Parathyroid adenoma (tissue), 2 donors: ENCODE results near the gene ZBTB39.
"Not testable (repeated sequence)": the region's sequence is repeated elsewhere in the genome, so short reads cannot be mapped to it uniquely, and the experiment has no call there.

ENCODE experiments used
- H2AFZ ChIP-seq: fragments of 300-600 bp; sonication (generic); one replicate; pipeline ENCODE4 v1.7.0; 2017; ENCODE audit warnings: antibody characterized with exemption, mild to moderate bottlenecking
- H3K27ac ChIP-seq: fragments of 300-600 bp; sonication (generic); one replicate; pipeline ENCODE4 v1.7.0; 2017
- H3K27me3 ChIP-seq: fragments of 300-600 bp; sonication (generic); one replicate; pipeline ENCODE4 v1.7.0; 2017; ENCODE audit warnings: low read length; ENCODE audit not compliant: control insufficient read depth, insufficient read depth
- H3K36me3 ChIP-seq: fragments of 300-600 bp; sonication (generic); one replicate; pipeline ENCODE4 v1.7.0; 2017; ENCODE audit warnings: low read length; ENCODE audit not compliant: control insufficient read depth, insufficient read depth
- H3K4me1 ChIP-seq: fragments of 300-600 bp; sonication (generic); one replicate; pipeline ENCODE4 v1.7.0; 2017; ENCODE audit warnings: control low read depth
- H3K4me2 ChIP-seq: fragments of 300-600 bp; sonication (generic); one replicate; pipeline ENCODE4 v1.7.0; 2017; ENCODE audit warnings: low read length
- H3K4me3 ChIP-seq: fragments of 300-600 bp; sonication (generic); one replicate; pipeline ENCODE4 v1.7.0; 2017; ENCODE audit warnings: low read depth, low read length
- H3K79me2 ChIP-seq: fragments of 300-600 bp; sonication (generic); one replicate; pipeline ENCODE4 v1.7.0; 2017; ENCODE audit warnings: control low read depth
- H3K9ac ChIP-seq: fragments of 300-600 bp; sonication (generic); one replicate; pipeline ENCODE4 v1.7.0; 2017; ENCODE audit warnings: mild to moderate bottlenecking
- H3K9me3 ChIP-seq: fragments of 300-600 bp; sonication (generic); one replicate; pipeline ENCODE4 v1.7.0; 2017; ENCODE audit warnings: low read length; ENCODE audit not compliant: control insufficient read depth
- TF ChIP-seq, protein P1 (sequence below): fragments of 300-600 bp; sonication (generic); IDR thresholded peaks from one replicate; pipeline ENCODE4 v1.7.0; 2017; ENCODE audit warnings: antibody characterized with exemption, mild to moderate bottlenecking
- donor health status: primary hyperparathyroidism.

ZBTB39 gene

DNA sequence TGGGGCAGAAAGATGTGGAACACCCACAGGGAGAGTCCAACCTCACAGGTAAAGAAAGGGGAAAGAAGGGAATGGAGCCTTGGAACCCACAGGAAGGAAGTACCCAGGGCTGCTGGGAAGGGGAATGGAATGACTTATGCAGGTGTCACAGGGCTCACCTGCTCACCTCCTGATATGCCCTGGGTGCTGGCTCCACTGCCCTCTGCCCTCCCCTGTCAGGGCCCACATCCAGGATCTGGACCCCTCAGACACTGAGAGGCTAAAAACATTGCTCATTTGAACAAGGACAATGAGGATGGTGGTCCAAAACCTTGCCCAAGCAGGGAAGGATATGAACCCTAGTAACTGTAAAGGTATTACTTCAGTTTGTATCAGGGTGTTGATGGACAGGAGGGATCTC, 19.3 kb downstream of the ZBTB39 start:
- TF ChIP-seq, protein P1, sequence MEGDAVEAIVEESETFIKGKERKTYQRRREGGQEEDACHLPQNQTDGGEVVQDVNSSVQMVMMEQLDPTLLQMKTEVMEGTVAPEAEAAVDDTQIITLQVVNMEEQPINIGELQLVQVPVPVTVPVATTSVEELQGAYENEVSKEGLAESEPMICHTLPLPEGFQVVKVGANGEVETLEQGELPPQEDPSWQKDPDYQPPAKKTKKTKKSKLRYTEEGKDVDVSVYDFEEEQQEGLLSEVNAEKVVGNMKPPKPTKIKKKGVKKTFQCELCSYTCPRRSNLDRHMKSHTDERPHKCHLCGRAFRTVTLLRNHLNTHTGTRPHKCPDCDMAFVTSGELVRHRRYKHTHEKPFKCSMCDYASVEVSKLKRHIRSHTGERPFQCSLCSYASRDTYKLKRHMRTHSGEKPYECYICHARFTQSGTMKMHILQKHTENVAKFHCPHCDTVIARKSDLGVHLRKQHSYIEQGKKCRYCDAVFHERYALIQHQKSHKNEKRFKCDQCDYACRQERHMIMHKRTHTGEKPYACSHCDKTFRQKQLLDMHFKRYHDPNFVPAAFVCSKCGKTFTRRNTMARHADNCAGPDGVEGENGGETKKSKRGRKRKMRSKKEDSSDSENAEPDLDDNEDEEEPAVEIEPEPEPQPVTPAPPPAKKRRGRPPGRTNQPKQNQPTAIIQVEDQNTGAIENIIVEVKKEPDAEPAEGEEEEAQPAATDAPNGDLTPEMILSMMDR = no peak
- no peak overlapping the region for H3K9ac ChIP-seq

DNA sequence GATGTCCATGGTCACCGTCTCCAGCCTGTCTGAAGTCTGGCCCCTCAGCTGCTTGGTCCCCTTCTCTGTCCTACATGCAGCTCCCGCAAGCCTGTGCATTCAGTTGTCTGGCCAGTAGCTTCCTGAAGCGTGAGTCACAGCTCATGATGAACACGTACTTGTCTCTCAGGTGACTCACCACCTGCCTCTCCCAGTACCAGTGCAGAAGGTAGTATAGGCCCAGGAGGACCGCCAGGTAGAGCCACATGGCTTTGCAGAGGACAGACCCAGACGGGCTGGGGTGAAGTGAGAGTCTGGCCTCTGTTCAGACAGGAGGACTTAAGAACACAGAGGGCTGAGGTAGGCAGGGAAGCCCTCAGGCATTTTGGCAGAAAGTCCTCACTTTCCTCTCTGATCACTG, 20.6 kb downstream of the ZBTB39 start:
- not testable (repeated sequence) for H3K27ac ChIP-seq, H3K9ac ChIP-seq, H3K9me3 ChIP-seq, H3K4me2 ChIP-seq, H3K36me3 ChIP-seq, H3K4me1 ChIP-seq, H3K27me3 ChIP-seq, H3K79me2 ChIP-seq, H3K4me3 ChIP-seq
- H2AFZ ChIP-seq = peak overlapping the region; percentile 48

More for the DNA sequence above, 19.3 kb downstream of the ZBTB39 start:
- no peaks in the 10 kb centered on the region for H3K79me2 ChIP-seq
- H3K9me3 ChIP-seq = no peaks in the 10 kb centered on the region
- peak overlapping the region; percentile 45 for H2AFZ ChIP-seq
- H3K27me3 ChIP-seq = no peaks in the 10 kb centered on the region
- no peak overlapping the region for H3K4me2 ChIP-seq
- H3K4me1 ChIP-seq = peaks cover 7% of the 10 kb centered on the region
- H3K27ac ChIP-seq = no peak overlapping the region
- no peaks in the 10 kb centered on the region for H3K36me3 ChIP-seq
- no peak overlapping the region for H3K4me3 ChIP-seq

DNA sequence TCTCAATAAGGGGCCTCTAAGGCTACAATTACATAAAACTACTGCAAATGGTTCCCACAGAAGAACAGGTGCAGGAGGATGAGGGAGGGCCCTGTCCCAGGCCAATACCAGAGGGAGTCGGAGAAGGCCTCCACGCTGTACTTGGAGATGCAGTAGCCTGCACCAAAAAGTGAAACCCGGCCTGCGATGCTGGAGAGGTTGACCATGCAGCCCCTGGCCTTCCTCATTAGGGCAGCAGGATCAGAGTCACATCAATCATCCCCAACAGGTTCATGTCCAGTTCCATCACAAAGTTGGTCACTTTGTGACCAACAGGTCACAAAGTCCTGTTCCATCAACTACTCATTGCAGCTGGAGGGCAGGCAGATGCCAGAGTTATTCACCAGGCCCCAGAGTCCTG, 23.0 kb downstream of the ZBTB39 start:
- Histone ChIP-seq H3K9me3 (no peaks in the 10 kb centered on the region), H3K79me2 (no peaks in the 10 kb centered on the region), H3K4me1 (peaks cover 3% of the 10 kb centered on the region), H3K9ac (no peak overlapping the region), H3K36me3 (no peaks in the 10 kb centered on the region), H3K4me3 (no peak overlapping the region), H3K27me3 (no peaks in the 10 kb centered on the region), H3K27ac (no peak overlapping the region), H3K4me2 (no peak overlapping the region), H2AFZ (no peak overlapping the region)
- TF ChIP-seq, protein P1 = no peak

DNA sequence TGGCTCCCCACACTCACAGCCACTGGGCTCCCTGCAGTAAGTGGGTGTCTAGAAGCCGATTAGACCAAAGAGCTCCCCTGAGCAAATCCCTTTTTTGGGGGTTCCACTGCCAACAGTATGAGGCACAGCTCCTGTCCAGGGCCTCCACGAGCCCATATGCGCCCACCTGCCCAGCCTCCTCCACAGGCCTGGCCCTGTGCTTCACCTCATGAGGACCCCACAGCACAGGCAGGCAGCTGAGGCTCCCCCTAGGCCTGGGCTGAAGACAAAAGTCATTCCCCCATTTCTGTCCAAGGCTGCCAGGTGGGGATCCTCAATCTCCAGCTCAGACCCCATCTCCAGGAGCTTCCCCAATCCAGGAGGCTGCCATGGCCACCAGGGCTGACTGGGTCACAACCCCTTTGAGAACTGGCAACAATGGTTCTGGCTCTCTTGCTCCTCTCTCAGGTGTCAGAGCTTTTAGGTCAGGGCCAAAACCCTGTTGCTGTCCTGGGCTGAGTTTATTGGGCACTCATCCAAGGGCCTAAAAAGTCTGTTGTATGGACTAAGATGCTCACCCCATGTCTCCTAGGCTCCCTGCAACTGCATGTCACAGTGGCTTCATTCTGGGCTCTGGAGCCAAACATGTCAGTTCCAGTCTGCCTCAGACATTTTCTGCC, 23.6 kb downstream of the ZBTB39 start:
- not testable (repeated sequence) for H3K4me1 ChIP-seq, H3K27me3 ChIP-seq, H3K9me3 ChIP-seq, H3K27ac ChIP-seq, H3K4me3 ChIP-seq, H2AFZ ChIP-seq, H3K9ac ChIP-seq, H3K79me2 ChIP-seq, H3K4me2 ChIP-seq, H3K36me3 ChIP-seq

DNA sequence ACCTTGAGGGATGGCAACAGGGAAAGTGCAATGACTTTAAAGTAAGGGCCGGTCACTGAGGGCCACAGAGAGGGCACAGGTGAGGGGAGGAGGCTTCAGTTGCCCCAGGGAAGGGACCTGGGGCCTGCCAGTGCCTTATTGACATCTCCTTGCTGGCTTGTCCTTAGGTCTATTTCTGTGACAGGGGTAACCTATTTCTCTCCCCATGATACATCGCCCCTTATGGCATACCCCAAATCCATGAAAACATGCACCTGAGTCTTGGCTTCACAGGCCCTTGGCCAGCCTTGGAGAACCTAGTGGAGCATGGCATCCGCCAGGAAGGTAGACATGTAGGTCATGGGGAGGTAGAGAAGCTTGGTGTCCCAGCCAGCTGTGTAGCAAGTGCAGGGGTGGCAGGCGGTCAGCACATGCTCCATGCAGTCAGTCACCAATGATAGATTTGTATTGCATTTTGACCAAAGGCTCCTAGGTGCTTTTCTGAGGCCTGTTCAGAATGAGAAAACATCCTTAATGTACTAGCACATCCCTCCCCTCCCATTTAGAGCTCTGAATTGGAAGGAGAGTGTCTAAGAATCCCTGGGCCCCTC, 25.3 kb downstream of the ZBTB39 start:
- H3K27me3 ChIP-seq = no peaks in the 10 kb centered on the region
- H3K27ac ChIP-seq = no peak overlapping the region
- TF ChIP-seq, protein P1 = no peak
- no peak overlapping the region for H3K9ac ChIP-seq
- H2AFZ ChIP-seq = no peak overlapping the region
- H3K4me2 ChIP-seq = no peak overlapping the region
- H3K9me3 ChIP-seq = no peaks in the 10 kb centered on the region
- no peak overlapping the region for H3K4me3 ChIP-seq
- H3K36me3 ChIP-seq = no peaks in the 10 kb centered on the region
- no peaks in the 10 kb centered on the region for H3K79me2 ChIP-seq
- no peaks in the 10 kb centered on the region for H3K4me1 ChIP-seq

DNA sequence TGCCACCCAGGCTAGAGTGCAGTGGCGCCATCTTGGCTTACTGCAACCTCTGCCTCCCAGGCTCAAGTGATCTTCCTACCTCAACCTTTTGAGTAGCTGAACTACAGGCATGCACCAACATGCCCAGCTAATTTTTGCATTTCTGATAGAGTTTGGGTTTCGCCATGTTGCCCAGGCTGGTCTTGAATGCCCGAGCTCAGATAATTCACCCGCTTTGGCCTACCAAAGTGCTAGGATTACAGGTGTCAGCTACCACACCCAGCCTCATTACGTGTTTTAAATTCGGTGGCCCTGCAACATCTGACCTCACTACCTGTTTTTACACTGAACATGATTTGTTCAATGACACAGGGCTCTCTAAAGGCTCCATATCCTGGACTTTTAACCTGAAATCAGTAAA, 26.1 kb downstream of the ZBTB39 start:
- Histone ChIP-seq H2AFZ (no peak overlapping the region), H3K36me3 (no peaks in the 10 kb centered on the region)
- TF ChIP-seq, protein P1 = no peak

More for the DNA sequence above, 26.1 kb downstream of the ZBTB39 start:
- Histone ChIP-seq H3K4me2 (no peak overlapping the region), H3K4me3 (no peak overlapping the region), H3K9ac (no peak overlapping the region), H3K27me3 (no peaks in the 10 kb centered on the region), H3K4me1 (no peaks in the 10 kb centered on the region), H3K27ac (no peak overlapping the region), H3K79me2 (no peaks in the 10 kb centered on the region), H3K9me3 (no peaks in the 10 kb centered on the region)
